ENCODE results near the gene EMX1. TPM values are rescaled to one million over a fixed set of nuclear protein-coding genes. Genes with fewer than 3 reads are reported as not detected.

Gene EMX1
- total and polyA plus RNA-seq, 2 of the 13 experiments (the other 11 are each of a cell fraction or from before 2014, with no cell fraction given), result 0.62 to 4.9 TPM

- TF ChIP-seq HMGXB3 (CRISPR knock-in tag; IDR thresholded peaks at IDR 0.05; ENCODE audit: borderline replicate concordance) (no peak), FOSL2 (CRISPR knock-in tag; IDR thresholded peaks at IDR 0.05) (no peak), HNF1A (IDR thresholded peaks at IDR 0.05; ENCODE audit: low read depth) (no peak), HNF1A (CRISPR knock-in tag; IDR thresholded peaks at IDR 0.05; ENCODE audit: borderline replicate concordance) (no peak), ZNF30 (CRISPR knock-in tag; IDR thresholded peaks at IDR 0.05) (no peak), PITX1 (CRISPR knock-in tag; IDR thresholded peaks at IDR 0.05) (no peak), ZSCAN5A (CRISPR knock-in tag; IDR thresholded peaks at IDR 0.05; ENCODE audit: borderline replicate concordance) (no peak), FOXO1 (CRISPR knock-in tag; IDR thresholded peaks at IDR 0.05) (no peak), ZBTB1 (CRISPR knock-in tag; IDR thresholded peaks at IDR 0.05; ENCODE audit: borderline replicate concordance) (no peak), TARDBP (CRISPR knock-in tag; IDR thresholded peaks at IDR 0.05) (no peak), ZNF317 (CRISPR knock-in tag; IDR thresholded peaks at IDR 0.05) (no peak), KAT2B (IDR thresholded peaks at IDR 0.05; ENCODE audit: borderline replicate concordance, low read depth, low read length) (no peak), MXD1 (CRISPR knock-in tag; IDR thresholded peaks at IDR 0.05) (no peak; the same call in 1 of the 2 replicates), HMG20A (CRISPR knock-in tag; IDR thresholded peaks at IDR 0.05; ENCODE audit: borderline replicate concordance) (no peak), CBX5 (CRISPR knock-in tag; IDR thresholded peaks at IDR 0.05; ENCODE audit: borderline replicate concordance) (no peak), THAP8 (CRISPR knock-in tag; IDR thresholded peaks at IDR 0.05; ENCODE audit: borderline replicate concordance) (no peak), SP5 (CRISPR knock-in tag; IDR thresholded peaks at IDR 0.05; ENCODE audit: borderline replicate concordance, low read depth) (no peak)
Measured at GRCh38 chr2:72917877-72918553, 696 bp downstream of the EMX1 start (continued).

Data from HepG2 (cell line).